Skeletal muscle cell (primary cell): Measurements from ENCODE around the gene PTPN1.
"Not testable (repeated sequence)": the region's sequence is repeated elsewhere in the genome, so short reads cannot be mapped to it uniquely, and the experiment has no call there.

Source experiments
- DNase-seq: peaks from one replicate; pipeline ENCODE4 v3.0.0-alpha.2; 2010; ENCODE audit warnings: low read depth
- H3K4me3 ChIP-seq: 2 replicates; pipeline ENCODE4 v1.5.1; 2011; ENCODE audit warnings: low read depth, mild to moderate bottlenecking, control low read depth, low read length, moderate library complexity

Gene PTPN1

GRCh38 chr20:50478162-50478990, 31.8 kb upstream of the PTPN1 start:
- H3K4me3 ChIP-seq = no peak overlapping the region

GRCh38 chr20:50481741-50482140, 28.4 kb upstream of the PTPN1 start:
- no peak overlapping the region for H3K4me3 ChIP-seq
- no peak for DNase-seq

More at GRCh38 chr20:50478162-50478990, 31.8 kb upstream of the PTPN1 start:
- DNase-seq = no peak

- DNase-seq = no peak
- H3K4me3 ChIP-seq = no peak overlapping the region
Measured at GRCh38 chr20:50482396-50482981, 27.7 kb upstream of the PTPN1 start.

GRCh38 chr20:50484271-50484976, 25.8 kb upstream of the PTPN1 start:
- no peak overlapping the region for H3K4me3 ChIP-seq
- DNase-seq = no peak

- DNase-seq = no peak
Measured at GRCh38 chr20:50487397-50487796, 22.8 kb upstream of the PTPN1 start.

GRCh38 chr20:50488236-50488806, 21.9 kb upstream of the PTPN1 start:
- no peak overlapping the region for H3K4me3 ChIP-seq
- no peak for DNase-seq

More at GRCh38 chr20:50487397-50487796, 22.8 kb upstream of the PTPN1 start:
- no peak overlapping the region for H3K4me3 ChIP-seq

- no peak for DNase-seq
- H3K4me3 ChIP-seq = no peak overlapping the region
Measured at GRCh38 chr20:50491168-50491567, 19.0 kb upstream of the PTPN1 start.

- H3K4me3 ChIP-seq = no peak overlapping the region
- no peak for DNase-seq
Measured at GRCh38 chr20:50491926-50492634, 18.1 kb upstream of the PTPN1 start.

- H3K4me3 ChIP-seq = no peak overlapping the region
- no peak for DNase-seq
Measured at GRCh38 chr20:50493881-50494253, 16.3 kb upstream of the PTPN1 start.

GRCh38 chr20:50494428-50494827, 15.8 kb upstream of the PTPN1 start:
- no peak overlapping the region for H3K4me3 ChIP-seq
- DNase-seq = no peak

- no peak overlapping the region for H3K4me3 ChIP-seq
- no peak for DNase-seq
Measured at GRCh38 chr20:50496773-50497385, 13.3 kb upstream of the PTPN1 start.

GRCh38 chr20:50498071-50498776, 12.0 kb upstream of the PTPN1 start:
- DNase-seq = peak; percentile 66
- no peak overlapping the region for H3K4me3 ChIP-seq

GRCh38 chr20:50499938-50500337, 10.2 kb upstream of the PTPN1 start:
- no peak overlapping the region for H3K4me3 ChIP-seq
- no peak for DNase-seq

GRCh38 chr20:50501972-50502745, 8.0 kb upstream of the PTPN1 start:
- no peak overlapping the region for H3K4me3 ChIP-seq
- DNase-seq = no peak

- no peak for DNase-seq
- H3K4me3 ChIP-seq = no peak overlapping the region
Measured at GRCh38 chr20:50504231-50504823, 5.9 kb upstream of the PTPN1 start.

GRCh38 chr20:50506270-50506579, 4.0 kb upstream of the PTPN1 start:
- no peak overlapping the region for H3K4me3 ChIP-seq
- no peak for DNase-seq

GRCh38 chr20:50507745-50508144, 2.4 kb upstream of the PTPN1 start:
- not testable (repeated sequence) for H3K4me3 ChIP-seq, DNase-seq
